ENCODE results near the gene RSPH1.

DNA sequence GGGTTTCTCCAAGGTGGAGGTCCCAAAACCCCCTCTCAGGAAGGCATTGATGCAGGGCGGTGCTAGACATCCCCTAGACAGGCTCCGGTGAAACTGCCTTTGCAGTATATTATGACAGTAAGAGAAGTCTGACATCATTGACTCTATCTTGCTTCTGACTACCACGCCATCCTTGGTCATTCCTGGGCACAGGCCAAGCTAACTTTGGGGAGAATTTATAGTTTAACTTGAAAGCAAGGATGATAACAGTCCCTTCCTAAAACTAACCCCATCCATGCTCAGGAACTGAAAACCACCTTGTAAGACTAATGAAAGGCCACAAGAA, 30.3 kb downstream of the RSPH1 start:
- TF ChIP-seq POLR2A (IDR thresholded peaks at IDR 0.05; ENCODE audit: low read length) (no peak), GATA1 (IDR thresholded peaks at IDR 0.05; ENCODE audit: low read depth, low read length) (no peak)

Measured in erythroblast (primary cell).